Activated CD8-positive, alpha-beta memory T cell treated with anti-CD3 and anti-CD28 coated beads, Interleukin-2, amount 50 U/mL, for 4 hours (primary cell): ENCODE measurements around the gene XG.
"Not testable (repeated sequence)": the region's sequence is repeated elsewhere in the genome, so short reads cannot be mapped to it uniquely, and the experiment has no call there.

Source experiments
- DNase-seq: peaks from one replicate; pipeline ENCODE4 v3.0.0-alpha.2; 2020

XG gene, protein sequence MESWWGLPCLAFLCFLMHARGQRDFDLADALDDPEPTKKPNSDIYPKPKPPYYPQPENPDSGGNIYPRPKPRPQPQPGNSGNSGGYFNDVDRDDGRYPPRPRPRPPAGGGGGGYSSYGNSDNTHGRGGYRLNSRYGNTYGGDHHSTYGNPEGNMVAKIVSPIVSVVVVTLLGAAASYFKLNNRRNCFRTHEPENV

DNA sequence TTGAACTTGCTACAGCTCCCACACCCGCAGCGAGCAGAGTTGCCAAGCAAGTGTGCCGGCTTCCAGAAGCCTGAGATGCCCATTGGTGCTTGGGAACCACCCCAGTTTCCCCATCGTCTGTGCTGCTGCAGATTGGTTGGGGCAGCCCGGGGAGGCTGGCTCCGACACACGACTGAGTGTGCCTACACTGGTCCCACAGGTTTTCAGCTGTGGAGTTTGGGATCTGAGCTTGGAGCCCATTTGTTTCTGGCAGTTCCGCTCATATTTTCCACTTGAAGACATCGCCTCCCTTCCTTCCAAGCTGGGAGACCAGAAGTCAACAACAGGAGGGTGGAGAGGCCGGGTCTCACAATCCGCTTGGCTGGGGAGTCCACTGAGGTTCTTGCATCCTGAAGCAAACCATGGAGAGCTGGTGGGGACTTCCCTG lies at the start of gene XG:
Gene XG (plus strand): TSS at position 167 of the 427 bp plus-strand sequence. CDS start 235 bp downstream, at position 402.
- DNase-seq = not testable (repeated sequence)

DNA sequence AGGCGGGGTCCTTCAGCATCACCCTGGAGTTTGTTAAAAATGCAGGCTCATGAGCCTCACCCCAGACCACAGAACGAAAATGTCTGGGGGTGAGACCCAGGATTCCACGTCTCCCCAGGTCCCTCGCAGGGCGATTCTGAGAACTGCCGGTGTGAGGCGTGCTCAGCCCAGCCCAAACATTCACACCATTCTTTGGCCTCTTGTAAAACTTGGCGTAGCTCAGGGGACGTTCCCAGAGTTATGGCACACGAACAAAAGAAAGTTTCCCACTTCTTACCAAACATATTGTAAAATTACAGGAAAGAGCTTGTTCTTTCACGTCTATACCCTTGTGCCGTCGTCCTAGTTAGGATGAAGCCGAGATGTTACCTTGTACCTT lies 47.9 kb upstream of the XG start:
- no peak for DNase-seq

DNA sequence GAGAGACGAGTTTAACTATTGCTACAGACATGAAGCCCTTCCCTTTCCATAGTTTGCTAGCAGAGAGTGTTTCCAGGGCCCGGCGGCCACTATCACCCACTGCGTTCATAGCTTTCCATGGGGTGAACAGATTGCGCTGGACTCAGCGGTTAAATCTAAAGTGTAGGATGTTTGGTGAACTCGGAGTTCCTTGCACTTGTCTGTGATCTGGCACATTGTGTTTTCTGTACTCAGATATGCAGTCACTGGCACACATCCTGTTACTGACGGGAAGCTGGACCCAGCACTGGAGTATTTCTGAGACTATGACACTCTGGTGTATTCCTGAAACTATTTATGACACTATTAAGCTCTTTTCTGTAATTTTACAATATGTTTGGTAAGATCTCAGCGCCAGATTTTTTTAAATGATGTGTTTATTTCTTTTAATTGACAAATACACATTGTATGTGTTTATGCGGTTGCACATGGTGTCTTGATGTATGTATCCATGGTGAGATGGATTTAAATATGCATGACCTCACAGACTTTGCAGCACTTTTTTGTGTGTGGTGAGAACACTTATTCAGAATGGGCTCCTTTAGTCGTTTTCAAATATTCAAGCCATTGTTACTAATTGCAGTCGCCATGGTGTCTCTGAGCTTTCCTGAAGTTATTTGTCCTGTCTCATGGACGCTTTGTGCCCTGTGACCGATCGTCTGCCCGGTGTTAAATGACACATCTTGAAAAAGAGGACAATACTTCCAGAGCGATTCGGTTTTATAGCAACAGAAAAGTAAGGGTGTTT lies 46.6 kb upstream of the XG start:
- DNase-seq = no peak

DNA sequence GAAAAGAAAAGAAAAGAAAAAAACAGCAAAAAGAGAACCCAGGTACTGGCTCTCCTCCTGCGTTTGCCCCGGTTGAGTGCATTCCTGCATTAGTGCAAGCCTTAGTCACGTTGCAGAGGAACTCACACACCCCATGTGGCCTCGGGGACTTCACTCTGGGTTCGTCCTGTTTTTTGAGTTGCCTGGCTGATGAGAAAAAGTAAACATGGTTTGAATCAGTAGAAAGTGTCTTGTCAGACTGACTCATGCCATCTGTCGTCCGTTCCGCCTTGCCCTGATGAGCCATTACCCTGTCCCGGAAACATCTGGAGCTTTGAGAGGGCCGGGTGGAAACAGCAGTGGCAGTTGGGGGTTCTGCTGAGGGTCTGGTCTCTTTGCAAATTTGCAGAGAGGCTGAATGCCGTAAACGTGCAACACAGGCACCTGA lies 44.5 kb upstream of the XG start:
- peak; percentile 56 for DNase-seq

DNA sequence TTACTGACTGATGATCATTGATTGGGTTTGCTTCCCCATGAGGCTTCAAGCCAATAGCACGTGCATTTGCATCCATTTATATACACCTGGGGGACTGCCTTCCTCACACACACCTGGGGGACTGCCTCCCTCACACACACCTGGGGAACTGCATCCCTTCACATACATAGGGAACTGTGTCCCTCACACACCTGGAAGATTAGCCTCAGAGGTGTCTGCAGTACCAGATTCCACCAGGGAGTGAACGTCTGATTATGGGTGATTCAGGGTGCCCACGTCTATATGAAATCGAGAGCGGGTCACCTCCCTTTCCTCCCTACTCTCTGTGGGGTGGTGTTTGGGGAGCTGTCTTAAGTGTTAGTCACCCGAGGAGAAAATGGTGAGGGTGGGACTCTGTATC lies 43.8 kb upstream of the XG start:
- no peak for DNase-seq

DNA sequence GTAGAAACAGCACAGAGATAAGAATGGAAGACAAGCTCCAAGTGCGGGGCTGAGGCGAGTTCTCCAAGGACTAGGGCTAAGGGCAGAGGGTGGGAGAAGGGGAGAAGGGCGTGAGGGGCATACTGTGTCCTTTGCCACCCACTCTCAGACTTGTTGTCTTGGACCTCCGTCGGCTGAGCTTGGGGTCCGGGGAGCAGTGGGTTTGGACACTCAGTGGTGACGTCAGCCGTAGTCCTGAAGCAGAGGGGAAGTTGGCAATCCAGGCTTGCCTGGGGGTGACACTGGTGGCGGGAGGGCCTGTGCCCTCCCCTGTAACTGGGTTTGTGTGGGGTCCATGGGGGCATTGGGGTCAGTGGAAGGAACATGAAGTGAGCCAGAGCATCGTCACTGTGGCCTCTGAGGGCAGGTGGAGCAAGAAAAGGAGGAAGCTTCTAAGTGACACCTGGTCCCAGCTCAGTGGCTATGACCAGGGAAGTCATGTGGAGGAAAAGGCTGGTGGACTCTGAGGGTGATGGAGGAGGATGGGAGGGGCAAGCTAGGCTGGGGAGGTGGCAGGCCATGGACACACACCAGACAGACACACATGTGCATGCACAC lies 43.1 kb upstream of the XG start:
- DNase-seq = no peak

DNA sequence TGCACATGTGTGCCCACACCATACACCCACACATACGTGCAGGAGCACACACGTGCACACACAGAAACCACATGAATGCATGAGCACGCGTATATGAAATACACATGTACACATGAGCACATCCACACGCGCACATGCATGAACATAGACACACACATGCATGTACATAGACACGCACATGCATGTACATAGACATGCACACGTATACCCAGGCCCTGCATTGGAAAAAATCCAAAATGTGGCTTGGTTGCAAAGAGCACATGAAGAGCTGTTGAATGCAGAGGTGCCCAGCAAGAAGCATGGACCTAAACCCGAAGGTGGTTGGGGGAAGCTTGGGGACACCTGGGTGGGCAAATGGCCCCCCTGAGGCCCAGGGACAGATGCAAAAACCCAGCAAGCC lies 42.3 kb upstream of the XG start:
- no peak for DNase-seq

DNA sequence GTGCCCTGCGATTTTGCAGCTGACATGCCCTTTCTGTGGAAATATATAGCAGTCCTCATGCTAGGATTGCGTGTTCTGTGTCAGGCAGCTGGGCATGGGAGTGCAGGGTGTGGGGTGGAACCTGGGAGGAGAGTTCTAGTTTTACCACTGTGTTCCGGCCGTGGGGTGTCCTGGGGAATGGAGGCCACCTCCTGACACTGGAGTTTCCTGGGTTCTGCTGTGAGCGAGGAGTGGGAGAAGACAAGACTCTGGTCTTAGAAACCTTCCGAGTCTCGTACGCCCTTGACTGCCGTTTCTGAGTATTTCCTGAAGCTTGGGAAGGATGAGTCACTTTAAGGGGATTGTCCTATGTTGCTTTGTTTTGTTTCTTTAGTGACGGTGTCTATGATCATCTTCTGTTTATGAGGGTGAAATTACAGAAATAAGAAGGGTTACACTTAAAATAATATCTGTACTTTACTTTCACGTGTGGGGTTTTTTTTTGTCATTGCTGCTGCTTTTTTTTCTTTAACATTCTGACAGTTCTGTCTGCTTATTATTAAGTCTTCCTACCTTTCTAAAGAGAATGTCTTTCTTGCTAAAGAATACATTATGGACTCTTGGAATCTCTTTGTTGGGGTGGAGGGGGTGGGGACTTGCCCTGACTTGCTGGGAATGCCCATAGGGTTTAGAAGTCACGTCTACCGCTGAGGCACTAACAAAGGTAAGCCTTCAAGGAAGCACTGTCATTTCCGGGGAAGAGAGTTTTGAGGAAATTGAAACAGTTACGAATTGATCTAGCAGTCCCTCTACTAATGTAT lies 41.6 kb upstream of the XG start:
- DNase-seq = no peak

DNA sequence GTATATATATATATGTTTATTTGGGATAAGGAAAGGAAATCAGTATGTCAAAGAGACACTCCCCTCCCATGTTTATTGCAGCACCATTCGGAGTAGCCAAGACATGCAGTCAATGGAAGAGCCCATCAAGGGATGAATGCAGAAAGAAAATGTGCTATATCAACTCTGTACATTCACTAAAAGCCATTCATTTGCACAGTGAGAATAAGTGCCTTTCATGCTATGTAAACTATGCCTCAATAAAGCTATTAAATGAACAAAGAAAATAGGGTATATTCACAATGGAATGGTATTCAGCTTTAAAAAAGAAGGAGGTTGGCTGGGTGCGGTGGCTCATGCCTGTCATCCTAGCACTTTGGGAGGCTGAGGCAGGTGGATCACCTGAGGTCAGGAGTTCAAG lies 40.4 kb upstream of the XG start:
- no peak for DNase-seq

DNA sequence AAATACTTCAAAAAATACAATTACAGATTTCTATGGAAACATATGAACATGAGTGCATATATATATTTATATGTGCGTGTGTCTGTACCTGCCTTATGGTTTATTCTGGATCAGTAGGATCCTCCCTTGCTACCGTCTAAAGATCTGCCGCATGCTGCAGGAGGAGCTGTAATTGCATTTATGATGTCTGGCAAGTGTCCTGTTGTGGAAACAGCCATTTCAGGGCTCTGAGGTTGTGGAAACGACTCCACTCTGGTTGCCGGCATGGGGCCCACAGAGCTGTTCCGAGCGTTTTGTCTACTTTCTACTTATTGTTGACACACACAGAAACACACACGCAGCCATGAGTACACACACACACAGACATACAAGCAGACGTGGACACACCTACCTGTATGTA lies 39.4 kb upstream of the XG start:
- DNase-seq = no peak

DNA sequence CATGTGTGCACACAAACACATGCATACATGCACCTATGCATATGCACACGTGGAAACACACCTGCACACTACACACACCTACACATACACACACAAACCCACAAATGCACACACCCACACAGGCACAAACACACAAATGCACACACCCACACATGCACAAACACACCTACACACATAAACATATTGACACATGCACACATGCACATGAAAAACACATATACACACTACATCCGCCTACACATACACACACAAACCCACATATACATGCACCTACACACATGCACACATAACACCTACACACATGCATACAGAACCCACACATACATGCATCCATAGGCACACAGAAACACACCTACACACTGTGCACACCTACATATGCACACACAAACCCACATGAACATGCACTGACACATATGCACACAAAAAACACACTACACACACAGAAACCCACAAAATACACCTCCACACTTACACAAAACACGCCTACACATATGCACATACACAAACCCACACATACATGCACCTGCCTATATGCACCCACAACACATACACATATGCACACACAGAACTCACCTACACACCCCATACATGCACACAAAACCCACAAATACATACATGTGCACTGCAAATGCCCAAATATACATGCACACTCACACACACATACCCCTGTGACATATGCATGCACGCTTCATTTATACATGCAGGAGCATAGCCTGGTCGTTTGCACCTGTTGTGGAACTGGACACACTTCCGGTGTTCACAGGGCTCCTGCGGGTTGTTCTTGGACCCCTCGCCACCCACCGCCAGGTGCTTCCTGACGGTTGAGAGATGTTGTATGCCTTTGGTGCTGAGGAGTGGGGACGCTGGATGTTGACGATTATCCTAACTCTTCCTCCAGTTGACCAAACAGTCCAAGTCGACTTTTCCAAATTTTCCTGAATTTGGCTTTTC lies 38.7 kb upstream of the XG start:
- no peak for DNase-seq

DNA sequence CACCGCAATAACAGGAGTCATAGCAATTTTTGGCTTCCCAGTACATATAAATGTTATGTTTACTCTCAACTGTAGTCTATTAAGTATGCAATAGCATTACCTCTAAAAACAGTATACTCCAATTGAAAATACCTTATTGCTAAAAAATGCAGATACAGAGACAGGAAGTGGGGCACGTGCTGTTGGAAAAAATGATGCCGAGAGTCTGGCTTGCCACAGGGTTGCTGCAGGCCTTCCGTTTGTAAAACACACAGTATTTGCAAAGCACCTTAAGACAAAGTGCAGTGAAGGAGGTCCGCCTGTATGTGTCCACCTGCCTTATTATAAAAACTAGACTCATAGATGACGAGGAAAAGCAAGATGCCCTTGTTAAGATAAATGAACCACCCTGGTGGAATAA lies 37.3 kb upstream of the XG start:
- DNase-seq = no peak

DNA sequence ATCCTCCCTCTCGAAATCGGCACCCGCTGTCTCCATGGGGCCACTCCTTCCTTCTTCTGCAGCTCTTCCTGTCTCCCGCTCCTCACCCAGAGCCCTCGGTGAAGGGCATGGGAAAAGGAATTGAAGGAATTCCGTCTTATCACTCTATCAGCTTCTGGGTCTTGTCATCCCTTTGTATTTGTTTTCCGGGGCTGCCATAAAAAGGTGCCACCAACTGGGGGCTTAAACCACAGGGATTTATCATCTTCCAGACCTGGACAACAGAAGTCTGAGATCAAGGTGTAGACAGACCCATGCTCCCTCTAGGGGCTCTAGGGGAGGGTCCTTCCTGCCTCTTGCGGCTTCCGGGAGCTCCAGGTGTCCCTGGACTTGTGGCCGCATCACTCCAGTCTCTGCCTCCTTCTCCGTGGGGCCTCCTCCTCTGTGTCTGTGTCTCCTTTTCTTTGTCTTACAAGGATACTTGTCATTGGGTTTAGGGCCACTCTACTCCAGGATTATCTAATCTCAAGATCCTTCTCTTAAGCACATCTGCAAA lies 36.7 kb upstream of the XG start:
- DNase-seq = no peak

DNA sequence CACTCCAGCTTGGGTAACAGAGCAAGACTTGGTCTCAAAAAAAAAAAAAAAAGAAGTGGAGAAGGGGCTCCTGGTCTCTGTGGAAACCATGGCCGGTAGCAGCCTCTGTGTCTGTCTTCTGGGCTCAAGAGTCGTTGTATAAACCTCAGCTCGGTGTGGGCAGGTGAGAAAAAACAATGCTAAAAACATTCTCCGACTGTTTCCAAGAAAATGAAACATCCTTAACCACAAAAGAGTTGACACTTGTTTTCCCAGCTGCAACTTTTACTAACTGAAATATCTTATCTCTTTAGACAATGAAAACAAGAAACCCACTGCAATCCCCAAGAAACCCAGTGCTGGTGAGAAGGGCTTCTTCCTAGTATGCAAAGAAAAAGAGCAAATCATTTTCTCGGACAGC lies 34.5 kb upstream of the XG start:
- DNase-seq = no peak

DNA sequence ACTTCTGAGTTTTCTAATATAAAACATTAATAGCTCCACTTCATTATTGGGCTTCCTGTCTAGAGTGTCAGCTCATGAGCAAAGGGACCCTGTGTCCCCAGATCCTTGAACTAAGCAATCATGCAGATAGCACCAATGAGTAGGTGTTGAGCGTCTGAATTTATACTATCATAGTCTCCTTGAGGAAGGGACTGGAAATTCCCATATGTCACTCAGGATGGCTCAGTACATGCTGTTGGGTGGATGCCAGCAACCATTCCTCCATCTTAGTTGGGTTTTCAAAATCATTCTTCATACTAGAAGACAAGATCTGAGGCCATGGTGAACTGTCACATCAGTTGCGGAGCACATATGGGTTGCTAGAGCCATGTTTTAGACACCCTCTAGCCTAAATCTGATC lies 33.0 kb upstream of the XG start:
- no peak for DNase-seq

DNA sequence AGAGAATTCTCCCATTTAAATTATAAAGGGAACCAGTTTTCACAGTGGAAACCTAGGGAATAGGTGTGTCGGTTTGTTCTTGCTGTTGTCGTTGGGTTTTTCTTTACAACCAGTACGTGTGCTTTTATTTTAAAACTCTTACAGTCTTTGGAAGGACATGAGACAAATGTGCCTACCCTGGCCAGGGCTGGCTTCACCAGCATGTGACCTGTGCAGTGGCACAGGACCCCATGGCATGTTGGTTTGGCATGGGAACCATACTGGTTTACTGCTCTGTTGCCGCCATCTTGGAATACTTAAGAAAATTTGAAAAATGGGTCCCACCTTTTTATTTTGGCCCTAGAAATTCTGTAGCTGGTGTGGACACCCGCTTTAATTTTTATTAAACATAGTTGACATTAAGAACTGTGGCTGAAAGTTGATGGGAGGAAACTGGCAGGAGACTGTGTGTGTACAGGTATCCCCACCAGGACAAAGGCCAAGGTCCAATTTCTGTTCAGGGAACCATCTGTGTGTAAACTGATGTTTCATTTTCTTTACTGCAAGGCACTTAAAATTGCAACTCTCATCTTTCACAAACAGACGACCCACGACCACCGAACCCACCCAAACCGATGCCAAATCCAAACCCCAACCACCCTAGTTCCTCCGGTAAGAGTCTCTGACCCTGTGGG lies 31.9 kb upstream of the XG start:
- no peak for DNase-seq

DNA sequence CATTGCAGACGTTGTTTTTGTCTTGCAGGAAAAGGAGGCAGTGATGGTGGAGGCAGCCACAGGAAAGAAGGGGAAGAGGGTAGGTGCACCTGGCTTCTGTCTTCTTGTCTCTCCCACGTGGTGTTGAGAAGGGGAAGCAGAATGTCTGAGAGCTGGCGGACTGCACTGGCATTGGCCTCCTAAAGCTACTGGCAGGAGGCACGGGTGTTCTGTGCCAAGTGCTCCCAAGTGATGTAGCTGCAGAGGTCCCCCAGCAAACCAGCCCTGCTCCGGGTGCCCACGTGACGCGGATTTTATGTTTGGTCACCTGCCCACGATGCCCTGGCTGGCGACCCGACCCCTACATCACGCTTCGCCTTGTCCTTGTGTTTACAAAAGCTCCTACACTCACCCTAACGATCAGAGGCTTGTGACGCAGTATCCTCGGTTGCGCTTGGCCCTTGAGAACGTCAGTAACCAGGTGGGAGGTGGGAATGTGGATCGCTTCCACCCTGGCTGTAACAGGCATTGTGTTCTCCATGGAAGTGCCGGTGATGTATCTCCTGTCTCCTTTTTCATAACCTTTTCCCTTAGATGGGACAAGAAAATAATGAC lies 28.5 kb upstream of the XG start:
- no peak for DNase-seq

DNA sequence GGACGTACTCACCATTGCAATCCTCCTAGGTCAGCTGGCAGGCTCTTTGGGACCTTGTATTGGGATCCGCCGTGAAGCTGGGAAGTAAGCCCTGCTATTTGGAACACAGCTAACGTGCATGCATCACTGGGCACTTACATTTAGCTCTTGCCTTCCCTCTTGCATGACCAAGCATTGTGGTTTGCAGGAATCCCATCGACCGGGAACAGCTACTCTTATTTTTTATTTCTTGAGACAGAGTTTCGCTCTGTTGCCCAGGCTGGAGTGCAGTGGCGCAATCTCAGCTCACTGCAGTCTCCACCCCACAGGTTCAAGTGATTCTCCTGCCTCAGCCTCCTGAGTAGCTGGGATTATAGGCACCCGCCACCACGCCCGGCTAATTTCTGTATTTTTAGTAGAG lies 24.6 kb upstream of the XG start:
- DNase-seq = not testable (repeated sequence)

DNA sequence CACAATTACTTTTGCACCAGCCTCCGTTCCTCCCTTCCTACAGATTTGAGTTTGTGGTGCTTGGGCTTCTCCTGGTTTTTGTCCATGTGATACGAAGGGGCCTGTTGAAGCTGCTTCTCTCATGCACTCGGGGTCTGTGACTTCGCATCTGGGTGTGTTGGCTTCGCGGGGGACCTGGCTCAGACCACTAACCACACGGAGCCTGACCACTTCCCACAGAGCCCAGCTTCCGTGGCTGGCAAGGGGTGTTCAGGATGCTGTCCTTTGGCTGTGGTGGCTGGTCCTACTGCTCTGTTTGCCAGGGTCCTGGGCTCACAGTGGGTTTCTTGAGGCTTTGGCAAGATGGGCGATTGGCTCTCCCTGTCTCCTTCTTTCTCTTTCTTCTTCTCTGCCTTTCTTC lies 19.8 kb upstream of the XG start:
- DNase-seq = no peak

DNA sequence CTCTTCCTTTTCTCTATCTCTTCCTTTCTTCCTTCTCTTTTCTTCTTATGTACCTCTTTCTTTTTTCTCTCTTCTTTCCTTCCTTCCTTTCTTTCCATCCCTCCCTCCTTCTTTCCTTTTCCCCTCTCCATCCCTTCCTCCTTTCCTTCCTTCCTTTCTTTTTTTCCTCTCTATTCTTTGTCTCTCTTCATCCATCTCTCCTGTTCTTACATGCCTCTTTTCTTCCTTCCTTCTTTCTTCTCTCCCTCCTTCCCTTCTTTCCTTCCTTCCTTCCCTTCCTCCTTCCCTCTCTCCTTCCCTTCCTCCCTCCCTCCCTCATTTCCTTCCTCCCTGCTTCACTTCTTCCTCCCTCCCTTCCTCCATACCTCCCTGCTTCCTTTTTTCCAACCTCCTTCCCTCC lies 19.2 kb upstream of the XG start:
- no peak for DNase-seq

DNA sequence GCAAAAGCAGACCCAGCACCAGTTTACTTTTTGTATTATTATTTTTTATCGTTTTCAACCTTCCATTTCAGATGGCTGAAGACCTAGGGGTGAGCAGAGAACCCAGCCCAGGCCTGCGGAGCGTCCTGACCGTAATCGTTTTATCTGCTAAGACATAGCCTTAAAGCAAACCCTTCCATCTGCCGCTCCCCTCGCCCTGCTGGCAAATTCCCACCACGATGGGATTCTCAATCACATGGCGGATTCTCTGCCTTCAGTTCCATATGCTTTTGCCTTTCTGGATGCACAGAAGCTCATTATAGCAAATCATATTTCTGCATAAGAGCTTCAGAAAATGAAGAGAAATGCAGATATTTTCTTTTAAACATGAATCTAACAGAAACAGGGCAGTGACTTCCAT lies 18.6 kb upstream of the XG start:
- no peak for DNase-seq
